ENCODE measurements around the gene KTN1.

The KTN1 gene

GRCh38 chr14:55587847-55588246 lies 7.8 kb downstream of the KTN1 start:
- H3F3A ChIP-seq (ENCODE audit: insufficient read depth), result peaks cover 6% of the 10 kb centered on the region; the same call in 1 of the 2 replicates
- H3K27ac ChIP-seq (ENCODE audit: low read depth, low read length), result no peak overlapping the region

DNA sequence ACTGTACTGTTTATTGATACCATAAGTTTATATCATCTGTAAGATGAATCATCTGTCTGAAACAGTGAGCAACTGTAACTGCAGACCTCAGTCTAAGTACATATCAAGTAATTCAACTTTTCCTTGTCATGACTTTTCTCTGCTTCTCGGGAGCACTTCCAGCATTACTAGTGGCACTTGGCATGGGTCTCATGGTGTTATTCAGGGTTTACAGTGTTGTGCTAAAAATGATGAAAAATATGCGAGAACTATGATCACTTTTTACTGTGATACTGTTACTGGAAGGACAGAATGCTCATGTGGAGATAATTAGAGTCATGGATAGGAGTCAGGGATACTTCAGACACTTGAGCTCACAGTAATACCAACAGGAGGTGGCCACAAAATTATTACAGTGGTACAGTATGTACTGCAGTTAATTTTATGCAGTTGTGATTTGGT lies 8.3 kb downstream of the KTN1 start:
- H3K79me2 ChIP-seq (ENCODE audit: insufficient read depth, low read length), result peaks cover 100% of the 10 kb centered on the region
- H3K36me3 ChIP-seq (ENCODE audit: low read length), result no peaks in the 10 kb centered on the region
- H4K20me1 ChIP-seq (ENCODE audit: low read depth, low read length), result peaks cover 43% of the 10 kb centered on the region
- no peaks in the 10 kb centered on the region for H3K27me3 ChIP-seq (ENCODE audit: low read length)
- no peak overlapping the region for H3K27ac ChIP-seq (ENCODE audit: low read depth, low read length)
- TF ChIP-seq EZH2phosphoT487 (conservative IDR thresholded peaks at IDR 0.05; ENCODE audit: low read length) (no peak), CTCF (IDR thresholded peaks at IDR 0.05; ENCODE audit: insufficient read depth, low read length, poor library complexity, severe bottlenecking) (no peak)
- no peak overlapping the region for H3K4me3 ChIP-seq (ENCODE audit: insufficient read depth, low read length, poor library complexity, severe bottlenecking)
- no peaks in the 10 kb centered on the region for H3K9me3 ChIP-seq (ENCODE audit: insufficient read depth, low read length)
- H3K4me2 ChIP-seq (ENCODE audit: low read depth, low read length, poor library complexity, severe bottlenecking), result no peak overlapping the region
- H3K9ac ChIP-seq (ENCODE audit: low read length), result no peak overlapping the region
- H2AFZ ChIP-seq (ENCODE audit: low read depth, low read length, severe bottlenecking), result no peak overlapping the region
- no peaks in the 10 kb centered on the region for H3K9me2 ChIP-seq (replicated peaks; ENCODE audit: insufficient read depth, low read length)
- 0 out of 2 replicates have a peak, but pooled peaks cover 1% of the 10 kb centered on the region for H3F3A ChIP-seq (ENCODE audit: insufficient read depth)

More at GRCh38 chr14:55587847-55588246, 7.8 kb downstream of the KTN1 start:
- no peaks in the 10 kb centered on the region for H3K36me3 ChIP-seq (ENCODE audit: low read length)
- peaks cover 47% of the 10 kb centered on the region for H4K20me1 ChIP-seq (ENCODE audit: low read depth, low read length)
- no peaks in the 10 kb centered on the region for H3K9me3 ChIP-seq (ENCODE audit: insufficient read depth, low read length)
- H3K9ac ChIP-seq (ENCODE audit: low read length), result no peak overlapping the region
- TF ChIP-seq EZH2phosphoT487 (conservative IDR thresholded peaks at IDR 0.05; ENCODE audit: low read length) (no peak), CTCF (IDR thresholded peaks at IDR 0.05; ENCODE audit: insufficient read depth, low read length, poor library complexity, severe bottlenecking) (no peak)
- no peak overlapping the region for H2AFZ ChIP-seq (ENCODE audit: low read depth, low read length, severe bottlenecking)
- no peak overlapping the region for H3K4me2 ChIP-seq (ENCODE audit: low read depth, low read length, poor library complexity, severe bottlenecking)
- no peak overlapping the region for H3K4me3 ChIP-seq (ENCODE audit: insufficient read depth, low read length, poor library complexity, severe bottlenecking)
- H3K27me3 ChIP-seq (ENCODE audit: low read length), result no peaks in the 10 kb centered on the region
- no peaks in the 10 kb centered on the region for H3K9me2 ChIP-seq (replicated peaks; ENCODE audit: insufficient read depth, low read length)
- H3K79me2 ChIP-seq (ENCODE audit: insufficient read depth, low read length), result peaks cover 100% of the 10 kb centered on the region

DNA sequence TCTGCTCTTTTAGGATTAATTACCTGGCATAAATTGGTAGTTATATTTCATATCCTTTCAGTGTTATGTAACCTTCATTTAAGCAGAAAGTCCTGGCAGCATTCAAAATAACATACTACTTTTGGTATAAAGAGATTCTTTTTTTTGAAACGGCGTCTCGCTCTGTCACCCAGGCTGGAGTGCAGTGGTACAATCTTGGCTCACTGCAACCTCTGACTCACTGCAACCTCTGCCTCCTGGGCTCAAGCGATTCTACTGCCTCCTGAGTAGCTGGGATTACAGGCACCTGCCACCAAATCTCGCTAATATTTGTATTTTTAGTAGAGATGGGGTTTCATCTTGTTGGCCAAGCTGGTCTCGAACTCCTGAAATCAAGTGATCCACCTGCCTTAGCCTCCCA lies 9.2 kb downstream of the KTN1 start:
- peaks cover 100% of the 10 kb centered on the region for H3K79me2 ChIP-seq (ENCODE audit: insufficient read depth, low read length)
- H3F3A ChIP-seq (ENCODE audit: insufficient read depth), result no peaks in the 10 kb centered on the region
- TF ChIP-seq EZH2phosphoT487 (conservative IDR thresholded peaks at IDR 0.05; ENCODE audit: low read length), result no peak
- no peak for TF ChIP-seq CTCF (IDR thresholded peaks at IDR 0.05; ENCODE audit: insufficient read depth, low read length, poor library complexity, severe bottlenecking)
- H2AFZ ChIP-seq (ENCODE audit: low read depth, low read length, severe bottlenecking), result no peak overlapping the region
- H3K9ac ChIP-seq (ENCODE audit: low read length), result no peak overlapping the region
- no peaks in the 10 kb centered on the region for H3K9me2 ChIP-seq (replicated peaks; ENCODE audit: insufficient read depth, low read length)
- H3K27ac ChIP-seq (ENCODE audit: low read depth, low read length), result no peak overlapping the region
- no peaks in the 10 kb centered on the region for H3K36me3 ChIP-seq (ENCODE audit: low read length)
- peaks cover 41% of the 10 kb centered on the region for H4K20me1 ChIP-seq (ENCODE audit: low read depth, low read length)
- H3K27me3 ChIP-seq (ENCODE audit: low read length), result no peaks in the 10 kb centered on the region
- no peak overlapping the region for H3K4me3 ChIP-seq (ENCODE audit: insufficient read depth, low read length, poor library complexity, severe bottlenecking)
- H3K9me3 ChIP-seq (ENCODE audit: insufficient read depth, low read length), result no peaks in the 10 kb centered on the region
- no peak overlapping the region for H3K4me2 ChIP-seq (ENCODE audit: low read depth, low read length, poor library complexity, severe bottlenecking)
